Cardiac septum (tissue), 1 donor: ENCODE results near the gene BOD1. TPM values are rescaled to one million over a fixed set of nuclear protein-coding genes. Genes with fewer than 3 reads are reported as not detected.

Source experiments
- DNase-seq: peaks from one replicate; pipeline ENCODE4 v3.0.0-alpha.2; 2020; ENCODE audit warnings: low spot score
- intact Hi-C: fragments of 100-400 bp; cut with DNase I; formaldehyde crosslinking; loops from one replicate; pipeline ENCODE4 v1.14.0; 2022
- long read RNA-seq: library from polyadenylated mRNA; unstranded; transcript quantifications from one replicate; pipeline ENCODE4 v2.0.0, GENCODE V29; 2021
- total RNA-seq: library from RNA; stranded (reverse); fragmentation: NEBNext Ultra II Directional; extraction: Animal tissue kit (Norgen Biotek cat#: 25700); gene quantifications from one replicate; pipeline ENCODE4 v1.2.1, GENCODE V29; 2021
- donor health status: DM: no; HTN: no; CAD: no.

The BOD1 gene
- 44.9 TPM for total RNA-seq
- long read RNA-seq, transcript BOD1-202 (4 exons, 1,562 nt): major isoform, 32 of 37 reads
- long read RNA-seq, partial matches to known transcripts: 0 of 37 reads
- long read RNA-seq, other reads (novel, unspliced or antisense): 1 of 37 reads

- DNase-seq: peak; percentile 99
- intact Hi-C loops: loop anchor here (1.0 to 5.0 kb wide), 3 partner anchors 272 to 696 kb away; partner anchors contain the start of gene CPEB4
These were observed at the start of gene BOD1 for GRCh38 chr5:173616577-173617118. Gene BOD1, minus strand, starts transcription at chr5:173616650. Its CDS starts 214 bp downstream, at chr5:173616436.

GRCh38 chr5:173665326-173665725 lies 48.9 kb upstream of the BOD1 start:
- DNase-seq: no peak
- intact Hi-C loops: no loop called here

- peak; percentile 78 for DNase-seq
- intact Hi-C loops: no loop called here
These were observed 47.7 kb upstream of the BOD1 start for GRCh38 chr5:173664154-173664526.

- DNase-seq: no peak
- intact Hi-C loops: no loop called here
These were observed 47.1 kb upstream of the BOD1 start for GRCh38 chr5:173663352-173664153.

GRCh38 chr5:173662581-173663351 lies 46.3 kb upstream of the BOD1 start:
- intact Hi-C loops: no loop called here
- no peak for DNase-seq

GRCh38 chr5:173660481-173661280 lies 44.2 kb upstream of the BOD1 start:
- intact Hi-C loops: no loop called here
- no peak for DNase-seq

- no peak for DNase-seq
- intact Hi-C loops: no loop called here
These were observed 43.0 kb upstream of the BOD1 start for GRCh38 chr5:173659423-173659822.

- intact Hi-C loops: no loop called here
These were observed 41.4 kb upstream of the BOD1 start for GRCh38 chr5:173657741-173658356.

GRCh38 chr5:173655196-173655797 lies 38.8 kb upstream of the BOD1 start:
- intact Hi-C loops: no loop called here
- no peak for DNase-seq

More at GRCh38 chr5:173657741-173658356, 41.4 kb upstream of the BOD1 start:
- DNase-seq: no peak

- no peak for DNase-seq
- intact Hi-C loops: no loop called here
These were observed 37.5 kb upstream of the BOD1 start for GRCh38 chr5:173653822-173654523.

- intact Hi-C loops: no loop called here
These were observed 31.9 kb upstream of the BOD1 start for GRCh38 chr5:173648308-173648866.

GRCh38 chr5:173646692-173647091 lies 30.2 kb upstream of the BOD1 start:
- no peak for DNase-seq
- intact Hi-C loops: no loop called here

More at GRCh38 chr5:173648308-173648866, 31.9 kb upstream of the BOD1 start:
- DNase-seq: no peak

- intact Hi-C loops: no loop called here
- peak; percentile 63 for DNase-seq
These were observed 29.6 kb upstream of the BOD1 start for GRCh38 chr5:173645890-173646574.

- peak; percentile 14 for DNase-seq
- intact Hi-C loops: no loop called here
These were observed 29.0 kb upstream of the BOD1 start for GRCh38 chr5:173645437-173645807.

- intact Hi-C loops: no loop called here
- no peak for DNase-seq
These were observed 28.4 kb upstream of the BOD1 start for GRCh38 chr5:173644673-173645436.

- peak; percentile 27 for DNase-seq
- intact Hi-C loops: no loop called here
These were observed 27.5 kb upstream of the BOD1 start for GRCh38 chr5:173643964-173644363.
